Mesodermal cell (in vitro differentiated cells): ENCODE results near the gene SPRN.

Experiments used
- H3K27ac ChIP-seq: 2 replicates; pipeline ENCODE4 v1.7.0; 2013; ENCODE audit warnings: mild to moderate bottlenecking, low read depth, low read length, moderate library complexity; ENCODE audit not compliant: severe bottlenecking
- H3K36me3 ChIP-seq: 2 replicates; pipeline ENCODE4 v1.7.1; 2013; ENCODE audit warnings: mild to moderate bottlenecking, low read length, moderate library complexity; ENCODE audit not compliant: control insufficient read depth, insufficient read depth
- H3K4me1 ChIP-seq: one replicate; pipeline ENCODE4 v1.7.1; 2013; ENCODE audit warnings: mild to moderate bottlenecking, low read length; ENCODE audit not compliant: insufficient read depth, control insufficient read depth, poor library complexity, severe bottlenecking
- H3K4me3 ChIP-seq: 2 replicates; pipeline ENCODE4 v1.7.0; 2013; ENCODE audit warnings: low read length, control low read depth, mild to moderate bottlenecking; ENCODE audit not compliant: insufficient read depth, poor library complexity, severe bottlenecking; ENCODE audit errors: extremely low read depth
- H3K9me3 ChIP-seq: 2 replicates; pipeline ENCODE4 v1.7.1; 2013; ENCODE audit warnings: mild to moderate bottlenecking, low read length, moderate library complexity; ENCODE audit not compliant: control insufficient read depth
- WGBS, 2 experiments: methylation state at CpG; one replicate each; pipeline ENCODE4 v1.1.5; 2013; ENCODE audit warnings: missing lambda C conversion rate in 2 of 2; ENCODE audit not compliant: insufficient coverage in 2 of 2; 5-methylcytosine and 5-hydroxymethylcytosine counted together

The SPRN gene

DNA sequence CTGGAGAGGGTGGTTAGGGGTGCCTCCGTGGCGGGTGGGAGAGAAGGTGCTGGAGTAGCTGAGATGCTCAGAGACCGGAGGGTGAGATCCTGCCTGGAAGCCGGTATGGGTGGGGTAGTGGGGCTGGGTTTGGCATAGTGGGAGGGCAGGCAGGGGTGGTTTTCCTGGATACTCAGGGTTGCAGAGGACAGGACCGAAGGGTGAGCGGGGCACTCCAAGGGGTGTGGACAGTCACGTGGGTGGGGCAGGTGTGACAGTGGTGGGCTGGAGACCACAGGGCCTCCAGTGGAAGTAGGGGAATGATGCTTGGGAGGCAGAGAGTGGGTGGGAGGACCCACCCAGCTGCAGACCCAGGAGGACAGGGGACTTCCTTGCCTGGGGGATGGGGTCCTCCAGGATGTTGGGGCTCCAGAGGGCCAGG lies 31.2 kb upstream of the SPRN start:
- H3K36me3 ChIP-seq, result no peaks in the 10 kb centered on the region
- H3K4me3 ChIP-seq, result no peak overlapping the region
- peaks cover 58% of the 10 kb centered on the region for H3K9me3 ChIP-seq
- H3K4me1 ChIP-seq, result no peaks in the 10 kb centered on the region
- 81 to 87% methylated on average over 4 of the region's 7 CpGs for WGBS, 2 experiments
- no peak overlapping the region for H3K27ac ChIP-seq

DNA sequence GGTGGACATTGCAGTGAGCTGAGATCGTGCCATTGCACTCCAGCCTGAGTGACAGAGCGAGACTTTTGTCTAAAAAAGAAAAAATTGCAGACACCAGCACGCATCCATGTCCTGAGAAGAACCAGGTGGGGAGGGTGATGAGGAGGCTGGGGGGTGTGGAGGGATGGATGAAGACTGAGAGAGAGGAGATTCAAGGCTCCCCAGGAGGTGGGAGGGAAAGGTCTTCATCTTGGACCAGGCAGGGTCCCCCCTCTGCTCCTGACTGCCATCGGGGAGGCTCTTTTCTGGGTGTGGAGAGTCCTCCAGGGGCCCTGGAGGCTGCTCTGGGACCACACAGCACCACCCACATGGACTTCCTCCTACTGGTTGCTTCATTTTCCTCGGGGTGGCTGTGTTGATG lies 30.8 kb upstream of the SPRN start:
- peaks cover 58% of the 10 kb centered on the region for H3K9me3 ChIP-seq
- no peaks in the 10 kb centered on the region for H3K36me3 ChIP-seq
- H3K27ac ChIP-seq, result no peak overlapping the region
- 67 to 68% methylated on average over 3 to 4 of the region's 5 CpGs for WGBS, 2 experiments
- no peaks in the 10 kb centered on the region for H3K4me1 ChIP-seq
- H3K4me3 ChIP-seq, result no peak overlapping the region

DNA sequence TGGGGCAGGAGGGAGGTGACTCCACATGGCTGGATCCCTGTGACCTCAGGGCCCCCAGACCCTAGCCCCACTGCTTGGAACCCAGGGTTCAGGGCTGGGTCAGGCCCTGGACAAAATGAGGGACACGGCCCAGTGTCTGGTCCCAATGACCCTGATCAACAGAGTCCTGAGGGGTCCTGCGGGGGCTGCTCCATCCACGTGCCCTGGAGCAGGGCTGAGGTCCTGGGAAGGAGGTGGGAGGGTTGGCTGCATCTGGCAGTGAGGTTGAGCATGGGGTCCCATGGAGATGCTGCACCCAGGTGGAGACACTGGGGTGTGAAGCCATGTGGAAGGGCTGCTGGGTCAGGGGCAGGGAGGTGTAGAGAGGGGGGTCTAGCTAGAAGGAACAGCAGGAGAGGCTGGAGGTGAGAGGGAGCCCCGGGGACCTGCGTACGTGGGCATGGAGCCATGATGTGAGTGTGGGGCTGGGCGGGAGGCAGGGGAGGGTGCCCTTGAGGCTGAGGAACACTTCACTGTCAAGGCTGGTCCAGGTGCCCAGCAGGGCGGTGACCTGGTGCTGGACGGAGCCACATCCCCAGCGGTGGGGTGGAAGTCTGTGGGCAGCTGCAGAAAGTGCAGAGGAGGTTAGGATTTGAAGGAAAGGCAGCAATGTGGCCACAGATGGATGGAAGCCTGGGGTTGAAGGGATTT lies 29.9 kb upstream of the SPRN start:
- WGBS, 2 experiments, result 75 to 79% methylated on average over 7 to 10 of the region's 10 CpGs
- no peaks in the 10 kb centered on the region for H3K4me1 ChIP-seq
- H3K27ac ChIP-seq, result no peak overlapping the region
- H3K4me3 ChIP-seq, result no peak overlapping the region
- H3K36me3 ChIP-seq, result no peaks in the 10 kb centered on the region
- H3K9me3 ChIP-seq, result peaks cover 56% of the 10 kb centered on the region

DNA sequence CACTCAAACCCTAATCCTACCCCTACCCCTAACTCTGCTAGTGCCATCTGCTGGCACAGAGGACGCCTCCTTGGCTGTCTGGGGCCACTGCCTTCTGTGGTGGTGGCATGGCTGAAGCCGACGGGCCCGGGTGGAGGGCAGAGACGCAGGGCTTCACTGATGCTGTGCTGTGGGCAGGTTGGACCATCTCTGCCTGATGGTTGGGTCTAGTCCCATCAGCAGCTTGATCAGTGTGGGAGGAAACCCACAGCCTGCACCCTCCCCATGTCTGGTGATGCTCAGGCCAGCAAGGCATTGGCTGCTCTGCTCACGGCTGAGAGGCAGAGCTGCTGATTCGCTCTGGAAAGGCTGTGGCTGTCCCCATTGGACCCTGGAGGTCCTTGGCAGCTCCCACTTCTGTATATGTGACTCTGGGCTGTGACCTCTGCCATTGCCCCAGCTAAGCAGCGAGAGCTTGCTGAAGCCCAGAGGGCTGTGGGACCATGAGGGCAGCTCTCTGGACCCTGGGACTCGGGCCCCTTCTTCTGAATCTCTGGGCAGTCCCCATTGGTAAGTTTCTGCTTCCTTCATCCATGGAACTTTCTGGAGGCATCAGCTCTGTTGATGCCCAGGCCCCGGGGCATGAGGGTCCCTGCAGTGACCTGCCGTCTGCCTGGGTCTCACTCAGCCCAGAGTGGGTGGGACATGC lies 29.2 kb upstream of the SPRN start, which contains the start of gene SCART1:
SCART1 (plus strand) TSS at position 430 of the 688 bp plus-strand sequence; CDS start at position 483, 53 bp downstream.
- Histone ChIP-seq H3K27ac (no peak within 1 kb of the TSS), H3K4me1 (no peaks in the 10 kb centered on the region), H3K4me3 (no peak within 1 kb of the TSS), H3K36me3 (no peaks in the 10 kb centered on the region), H3K9me3 (peaks cover 55% of the 10 kb centered on the region)
- 73 to 76% methylated on average over 11 of the region's 11 CpGs for WGBS, 2 experiments

DNA sequence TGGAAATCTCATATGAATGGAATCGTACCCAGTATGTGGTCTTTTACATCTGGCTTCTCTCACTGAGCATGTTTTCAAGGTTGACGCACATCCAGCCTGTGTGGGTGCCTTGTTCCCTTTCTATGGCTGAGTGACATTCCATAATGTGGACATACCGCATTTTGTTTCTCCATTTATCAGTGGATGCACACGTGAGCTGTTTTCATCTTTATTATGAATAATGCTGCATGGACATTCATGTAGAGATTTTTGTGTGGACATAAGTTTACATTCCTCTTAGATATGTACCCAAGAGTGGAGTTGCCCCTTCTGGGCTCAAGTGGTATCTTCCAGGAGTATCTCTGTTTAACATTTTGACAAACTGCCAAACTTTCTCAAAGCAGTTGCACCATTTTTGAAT lies 28.0 kb upstream of the SPRN start:
- 71 to 74% methylated on average over 3 to 4 of the region's 4 CpGs for WGBS, 2 experiments
- no peak overlapping the region for H3K4me3 ChIP-seq
- H3K4me1 ChIP-seq, result no peaks in the 10 kb centered on the region
- H3K27ac ChIP-seq, result no peak overlapping the region
- peaks cover 61% of the 10 kb centered on the region for H3K9me3 ChIP-seq
- no peaks in the 10 kb centered on the region for H3K36me3 ChIP-seq

GRCh38 chr10:133451346-133451745 lies 26.9 kb upstream of the SPRN start:
- Histone ChIP-seq H3K27ac (no peak overlapping the region), H3K4me1 (no peaks in the 10 kb centered on the region), H3K9me3 (peaks cover 63% of the 10 kb centered on the region), H3K4me3 (no peak overlapping the region), H3K36me3 (no peaks in the 10 kb centered on the region)
- 28% methylated on average over 2 of the region's 4 CpGs; no CpG with 5 or more reads in 1 of the 2 experiments for WGBS, 2 experiments

- Histone ChIP-seq H3K4me1 (no peaks in the 10 kb centered on the region), H3K36me3 (no peaks in the 10 kb centered on the region), H3K9me3 (peaks cover 48% of the 10 kb centered on the region), H3K27ac (no peak overlapping the region), H3K4me3 (no peak overlapping the region)
These were observed 23.7 kb upstream of the SPRN start for GRCh38 chr10:133448120-133448519.

GRCh38 chr10:133446979-133447378 lies 22.6 kb upstream of the SPRN start:
- Histone ChIP-seq H3K27ac (no peak overlapping the region), H3K36me3 (no peaks in the 10 kb centered on the region), H3K4me3 (no peak overlapping the region), H3K9me3 (peaks cover 54% of the 10 kb centered on the region), H3K4me1 (no peaks in the 10 kb centered on the region)
- WGBS, 2 experiments, result 82 to 84% methylated on average over 6 to 7 of the region's 11 CpGs

DNA sequence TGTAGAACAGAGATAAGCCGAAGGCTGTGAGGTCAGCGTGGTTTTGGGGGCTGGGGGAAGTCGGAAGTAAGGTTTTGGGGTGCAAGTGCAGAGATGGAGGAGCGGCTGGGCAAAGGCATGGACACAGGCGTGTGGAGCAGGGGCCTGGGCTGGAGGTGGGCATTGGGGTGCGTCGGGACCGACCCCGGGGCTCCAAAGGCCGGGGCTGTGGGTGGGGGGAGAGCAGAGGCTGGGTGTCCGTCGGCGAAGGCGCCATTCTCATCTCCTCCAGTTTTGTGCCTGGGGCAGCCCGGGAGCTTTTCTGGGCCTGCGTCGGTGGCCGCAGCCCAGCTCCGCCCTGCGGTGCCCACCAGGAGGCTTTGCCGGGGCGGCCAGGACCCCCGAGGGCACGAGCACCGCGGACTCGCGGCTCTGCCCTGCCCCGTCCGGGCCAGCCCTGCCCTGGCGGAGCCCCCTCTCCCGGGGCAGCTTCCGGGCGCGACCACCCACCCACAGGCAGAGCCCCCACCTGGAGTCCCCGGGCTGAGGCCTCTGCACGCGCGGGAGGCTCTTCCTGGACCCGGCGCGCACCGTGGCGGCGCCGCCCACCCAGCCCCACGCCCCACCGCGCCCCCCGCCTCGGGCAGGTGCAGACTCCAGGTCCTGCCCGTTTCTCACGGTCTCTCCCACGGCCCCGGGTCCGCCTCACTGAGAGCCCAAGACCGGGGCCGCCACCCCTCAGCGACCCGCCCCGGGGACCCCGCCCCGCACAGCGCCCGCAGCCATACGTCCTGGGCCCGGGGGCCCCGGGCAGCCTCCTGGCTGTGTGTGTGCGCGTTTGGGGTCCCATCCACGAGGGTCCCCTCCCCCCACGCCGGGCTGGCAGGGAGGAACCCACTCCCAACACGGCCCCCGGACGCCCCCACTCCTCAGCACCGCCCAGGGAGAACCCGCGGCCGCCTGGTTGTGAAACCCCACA lies 21.6 kb upstream of the SPRN start:
- Histone ChIP-seq H3K4me3 (no peak overlapping the region), H3K9me3 (peaks cover 60% of the 10 kb centered on the region), H3K36me3 (no peaks in the 10 kb centered on the region), H3K27ac (no peak overlapping the region), H3K4me1 (no peaks in the 10 kb centered on the region)
- 83 to 87% methylated on average over 41 to 69 of the region's 80 CpGs for WGBS, 2 experiments

GRCh38 chr10:133445268-133445732 lies 20.9 kb upstream of the SPRN start:
- Histone ChIP-seq H3K4me1 (no peaks in the 10 kb centered on the region), H3K4me3 (no peak overlapping the region)

More at GRCh38 chr10:133445268-133445732, 20.9 kb upstream of the SPRN start:
- no peaks in the 10 kb centered on the region for H3K36me3 ChIP-seq
- no peak overlapping the region for H3K27ac ChIP-seq
- H3K9me3 ChIP-seq, result peaks cover 60% of the 10 kb centered on the region
- WGBS, 2 experiments, result 91 to 94% methylated on average over 14 to 18 of the region's 22 CpGs
